ENCODE data around the gene SMG5.
A peak's percentile ranks its signal among the peaks of the same experiment; 100 is the strongest.
"Not testable (repeated sequence)": the region's sequence is repeated elsewhere in the genome, so short reads cannot be mapped to it uniquely, and the experiment has no call there.

The SMG5 gene

GRCh38 chr1:156282479-156283222 lies at the start of gene SMG5:
SMG5 (minus strand) TSS chr1:156282825; CDS start chr1:156282680, 145 bp downstream.
- peak; percentile 97 for DNase-seq

- DNase-seq, result not testable (repeated sequence)
Observed at GRCh38 chr1:156323179-156323578, 40.6 kb upstream of the SMG5 start.

GRCh38 chr1:156320560-156320959 lies 37.9 kb upstream of the SMG5 start:
- DNase-seq, result no peak

GRCh38 chr1:156319664-156320063 lies 37.0 kb upstream of the SMG5 start:
- no peak for DNase-seq

GRCh38 chr1:156316909-156317308 lies 34.3 kb upstream of the SMG5 start:
- no peak for DNase-seq

- no peak for DNase-seq
Observed at GRCh38 chr1:156310962-156311361, 28.3 kb upstream of the SMG5 start.

GRCh38 chr1:156308078-156308477 lies 25.5 kb upstream of the SMG5 start:
- DNase-seq, result no peak

- DNase-seq, result no peak
Observed at GRCh38 chr1:156305215-156305614, 22.6 kb upstream of the SMG5 start.

- DNase-seq, result no peak
Observed at GRCh38 chr1:156303241-156303640, 20.6 kb upstream of the SMG5 start.

- no peak for DNase-seq
Observed at GRCh38 chr1:156298852-156299357, 16.3 kb upstream of the SMG5 start, which contains the start of gene VHLL. VHLL (minus strand) TSS chr1:156299307; CDS start chr1:156299189, 118 bp downstream.

- peak; percentile 51 for DNase-seq
Observed at GRCh38 chr1:156295391-156295947, 12.8 kb upstream of the SMG5 start, which contains the start of gene GLMP. GLMP (minus strand) TSS chr1:156295679; CDS start chr1:156295645, 34 bp downstream.

- DNase-seq, result no peak
Observed at GRCh38 chr1:156293895-156294294, 11.3 kb upstream of the SMG5 start.

- no peak for DNase-seq
Observed at GRCh38 chr1:156293098-156293434, 10.4 kb upstream of the SMG5 start.

GRCh38 chr1:156291226-156292061 lies 8.8 kb upstream of the SMG5 start:
- peak; percentile 26 for DNase-seq

GRCh38 chr1:156289857-156290256 lies 7.2 kb upstream of the SMG5 start:
- DNase-seq, result no peak

- DNase-seq, result no peak
Observed at GRCh38 chr1:156286061-156286460, 3.4 kb upstream of the SMG5 start.

GRCh38 chr1:156285437-156285836 lies 2.8 kb upstream of the SMG5 start:
- no peak for DNase-seq

- DNase-seq, result no peak
Observed at GRCh38 chr1:156284757-156285156, 2.1 kb upstream of the SMG5 start.

- no peak for DNase-seq
Observed at GRCh38 chr1:156284112-156284511, 1.5 kb upstream of the SMG5 start, which contains the start of gene TMEM79. TMEM79 (plus strand) TSS chr1:156284325; CDS start chr1:156285227, 902 bp downstream.

GRCh38 chr1:156283521-156283920 lies 896 bp upstream of the SMG5 start:
- DNase-seq, result no peak

- DNase-seq, result peak; percentile 39
Observed at GRCh38 chr1:156281693-156282478, 739 bp downstream of the SMG5 start.

- peak; percentile 72 for DNase-seq
Observed at GRCh38 chr1:156281281-156281680, 1.3 kb downstream of the SMG5 start.

Data from stimulated activated CD4-positive, alpha-beta T cell treated with anti-CD3 and anti-CD28 coated beads, Interleukin-1b, Interleukin-23, amount 100 ng/mL, for 48 hours (primary cell).